Kidney epithelial cell (primary cell): ENCODE results near the gene LEFTY1. TPM values are rescaled to one million over a fixed set of nuclear protein-coding genes. Genes with fewer than 3 reads are reported as not detected.

ENCODE experiments used
- DNase-seq: peaks from one replicate; pipeline ENCODE4 v3.0.0-alpha.2; 2010; ENCODE audit warnings: low read depth
- H3K27me3 ChIP-seq: 2 replicates; pipeline ENCODE4 v1.6.0; 2011; ENCODE audit warnings: low read length; ENCODE audit not compliant: control insufficient read depth, insufficient read depth
- H3K36me3 ChIP-seq: 2 replicates; pipeline ENCODE4 v1.5.1; 2011; ENCODE audit warnings: low read length; ENCODE audit not compliant: control insufficient read depth, insufficient read depth
- H3K4me3 ChIP-seq: 2 replicates; pipeline ENCODE4 v1.5.1; 2011; ENCODE audit warnings: low read depth, mild to moderate bottlenecking, control low read depth, low read length
- total RNA-seq: library from RNA; depleted of rRNA; stranded (reverse); fragments of >200 nt; gene quantifications from 2 replicates; pipeline ENCODE4 v1.2.3, GENCODE V29; 2015
- TF ChIP-seq, protein P1 (sequence below): IDR thresholded peaks from 2 replicates; pipeline ENCODE4 v1.5.1; 2011; ENCODE audit warnings: mild to moderate bottlenecking, moderate library complexity, low read length, control low read depth, inconsistent platforms; ENCODE audit not compliant: insufficient read depth, poor library complexity, severe bottlenecking

LEFTY1 gene
- total RNA-seq, 1 donor from 2014 or later, result not detected

DNA sequence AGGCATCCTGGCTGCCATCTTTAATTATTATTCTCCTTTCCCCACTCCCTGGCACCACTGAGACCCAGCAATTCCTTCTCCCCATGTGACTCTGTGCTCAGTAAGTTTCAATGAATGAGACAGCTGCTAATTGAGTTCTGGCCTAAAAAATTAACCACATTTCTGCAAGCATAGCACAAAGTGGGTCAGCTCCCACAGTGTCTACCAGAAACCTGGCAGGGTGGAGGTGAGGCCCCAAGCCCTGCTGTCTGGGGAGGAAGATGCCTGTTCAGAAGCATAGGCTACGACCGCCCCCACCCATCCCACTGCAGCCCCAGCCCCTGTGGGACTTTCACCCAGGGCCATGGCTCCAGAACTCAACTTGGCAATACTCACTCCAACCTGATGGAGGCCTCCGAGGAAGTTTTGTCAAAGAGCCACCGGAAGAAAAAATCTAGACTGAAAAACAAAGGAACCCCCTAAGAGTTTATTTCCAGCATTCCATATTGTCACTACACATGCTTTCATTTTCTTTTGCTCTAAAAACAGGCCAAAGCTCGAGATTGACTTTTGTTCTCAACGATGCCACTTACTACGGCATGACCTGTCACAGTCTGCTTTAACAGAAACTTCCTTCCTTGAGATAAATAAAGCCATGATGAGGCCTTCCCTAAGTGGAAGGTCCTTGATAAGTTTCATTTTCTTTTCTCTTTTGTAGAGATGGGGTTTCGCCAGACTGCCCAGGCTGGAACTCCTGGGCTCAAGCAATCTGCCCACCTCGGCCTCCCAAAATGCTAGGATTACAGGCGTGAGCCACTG, 33.2 kb downstream of the LEFTY1 start:
- Histone ChIP-seq H3K4me3 (no peak overlapping the region), H3K27me3 (no peaks in the 10 kb centered on the region), H3K36me3 (peaks cover 6% of the 10 kb centered on the region)
- TF ChIP-seq, protein P1, sequence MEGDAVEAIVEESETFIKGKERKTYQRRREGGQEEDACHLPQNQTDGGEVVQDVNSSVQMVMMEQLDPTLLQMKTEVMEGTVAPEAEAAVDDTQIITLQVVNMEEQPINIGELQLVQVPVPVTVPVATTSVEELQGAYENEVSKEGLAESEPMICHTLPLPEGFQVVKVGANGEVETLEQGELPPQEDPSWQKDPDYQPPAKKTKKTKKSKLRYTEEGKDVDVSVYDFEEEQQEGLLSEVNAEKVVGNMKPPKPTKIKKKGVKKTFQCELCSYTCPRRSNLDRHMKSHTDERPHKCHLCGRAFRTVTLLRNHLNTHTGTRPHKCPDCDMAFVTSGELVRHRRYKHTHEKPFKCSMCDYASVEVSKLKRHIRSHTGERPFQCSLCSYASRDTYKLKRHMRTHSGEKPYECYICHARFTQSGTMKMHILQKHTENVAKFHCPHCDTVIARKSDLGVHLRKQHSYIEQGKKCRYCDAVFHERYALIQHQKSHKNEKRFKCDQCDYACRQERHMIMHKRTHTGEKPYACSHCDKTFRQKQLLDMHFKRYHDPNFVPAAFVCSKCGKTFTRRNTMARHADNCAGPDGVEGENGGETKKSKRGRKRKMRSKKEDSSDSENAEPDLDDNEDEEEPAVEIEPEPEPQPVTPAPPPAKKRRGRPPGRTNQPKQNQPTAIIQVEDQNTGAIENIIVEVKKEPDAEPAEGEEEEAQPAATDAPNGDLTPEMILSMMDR, result no peak
- no peak for DNase-seq

DNA sequence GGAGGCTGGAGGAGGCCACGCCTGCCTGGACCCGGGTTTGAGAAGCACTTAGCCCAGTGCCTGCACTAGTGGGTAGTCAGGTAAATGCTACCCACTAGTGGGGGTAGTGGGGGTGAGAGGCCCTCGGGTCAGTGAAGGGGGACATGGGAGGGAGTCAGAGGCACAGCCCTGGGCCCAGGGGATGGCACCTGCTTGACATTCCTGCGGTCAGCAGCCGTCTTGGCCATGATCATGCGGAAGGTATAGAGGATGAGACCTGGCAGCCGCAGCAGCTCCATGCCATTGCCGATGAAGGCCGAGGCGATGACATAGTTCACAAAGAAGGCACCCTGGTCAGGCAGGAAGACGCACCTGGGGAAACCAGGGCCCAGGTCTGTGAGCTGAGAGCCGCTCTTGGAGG, 35.5 kb downstream of the LEFTY1 start:
- peaks cover 6% of the 10 kb centered on the region for H3K36me3 ChIP-seq
- DNase-seq, result no peak
- no peaks in the 10 kb centered on the region for H3K27me3 ChIP-seq
- no peak overlapping the region for H3K4me3 ChIP-seq
- TF ChIP-seq, protein P1, result no peak

DNA sequence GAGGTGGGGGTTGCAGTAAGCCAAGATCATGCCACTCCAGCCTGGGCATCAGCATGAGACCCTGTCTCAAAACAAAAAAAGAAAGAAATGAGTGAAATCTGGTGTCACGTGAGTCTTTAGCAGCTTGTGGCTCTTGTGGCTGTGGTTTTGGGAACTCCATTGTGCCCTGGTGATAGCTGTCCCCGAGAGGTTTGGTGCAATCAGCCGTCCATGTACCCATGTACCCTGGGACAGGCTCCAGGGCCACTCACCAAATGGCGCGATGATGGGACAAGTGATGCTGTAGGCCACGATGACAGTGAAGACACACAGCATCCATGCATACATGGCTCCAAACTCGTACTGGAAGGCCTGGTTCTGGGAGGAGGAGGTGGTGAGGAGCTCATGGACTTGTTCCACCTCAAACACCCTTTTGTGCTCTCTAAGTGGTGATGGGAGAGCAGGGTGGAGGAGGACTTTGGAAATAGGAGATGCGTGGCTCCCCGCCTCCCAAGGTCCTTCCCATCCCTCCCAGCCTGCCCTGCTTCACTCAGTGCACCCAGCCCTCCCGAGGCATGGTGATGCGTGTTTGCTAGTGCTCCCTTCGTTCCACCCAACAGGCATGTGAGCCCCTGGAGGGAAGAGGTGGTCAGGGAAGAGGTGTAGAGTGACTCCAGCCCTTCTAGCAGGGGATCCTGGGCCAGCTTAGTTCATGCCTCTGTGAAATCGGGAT, 36.4 kb downstream of the LEFTY1 start:
- H3K4me3 ChIP-seq, result no peak overlapping the region
- no peak for DNase-seq
- H3K36me3 ChIP-seq, result peaks cover 6% of the 10 kb centered on the region
- no peaks in the 10 kb centered on the region for H3K27me3 ChIP-seq
- TF ChIP-seq, protein P1, result no peak

DNA sequence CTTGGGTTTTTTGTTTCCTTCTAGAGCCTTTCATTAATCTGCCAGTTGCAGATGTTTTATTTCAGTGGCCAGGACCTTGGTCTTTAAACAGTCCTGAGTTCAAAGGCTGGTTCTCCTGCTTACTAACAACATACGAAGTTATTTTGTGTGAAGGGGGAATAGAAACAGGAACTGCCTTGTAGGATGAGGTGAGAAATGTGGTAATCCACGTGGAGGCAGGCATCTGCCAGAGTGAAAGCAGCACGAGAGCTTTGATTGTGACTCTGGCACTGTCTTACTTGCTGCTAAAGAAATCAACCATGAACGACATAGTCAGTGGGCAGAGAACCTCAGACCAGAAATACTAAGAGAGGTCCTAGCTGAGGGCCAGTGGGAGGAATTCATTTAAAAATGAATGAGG, 37.1 kb downstream of the LEFTY1 start:
- no peaks in the 10 kb centered on the region for H3K27me3 ChIP-seq
- peaks cover 8% of the 10 kb centered on the region for H3K36me3 ChIP-seq
- DNase-seq, result no peak
- TF ChIP-seq, protein P1, result no peak
- no peak overlapping the region for H3K4me3 ChIP-seq

DNA sequence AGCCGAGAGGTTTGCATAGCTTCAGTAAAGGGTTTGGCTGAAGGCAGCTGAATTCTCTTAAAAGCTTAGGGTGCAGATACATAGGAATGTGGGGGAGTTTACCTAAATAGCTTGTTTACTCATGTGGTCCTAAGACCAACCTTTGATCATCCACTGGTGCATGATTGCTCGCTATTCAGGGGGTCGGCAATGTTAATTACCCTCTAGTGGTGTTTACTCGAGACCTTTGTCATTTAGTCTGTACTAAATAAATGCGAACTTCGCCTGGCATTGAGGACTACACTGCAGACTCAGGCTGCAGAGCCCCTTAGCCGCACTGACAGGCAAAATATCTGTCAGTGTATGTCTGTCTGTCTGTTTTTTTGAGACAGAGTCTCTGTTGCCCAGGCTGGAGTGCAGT, 38.6 kb downstream of the LEFTY1 start:
- Histone ChIP-seq H3K36me3 (peaks cover 13% of the 10 kb centered on the region), H3K27me3 (no peaks in the 10 kb centered on the region), H3K4me3 (no peak overlapping the region)
- TF ChIP-seq, protein P1, result no peak
- DNase-seq, result no peak
